GM18867 (cell line): ENCODE results near the gene SLC35F1.

Experiments used
- ATAC-seq: cut with Tn5 transposase; IDR thresholded peaks from one replicate; pipeline ENCODE4 v1.9.1; 2021; ENCODE audit warnings: mild to moderate bottlenecking, moderate library complexity; ENCODE audit not compliant: unreplicated experiment

SLC35F1 gene

DNA sequence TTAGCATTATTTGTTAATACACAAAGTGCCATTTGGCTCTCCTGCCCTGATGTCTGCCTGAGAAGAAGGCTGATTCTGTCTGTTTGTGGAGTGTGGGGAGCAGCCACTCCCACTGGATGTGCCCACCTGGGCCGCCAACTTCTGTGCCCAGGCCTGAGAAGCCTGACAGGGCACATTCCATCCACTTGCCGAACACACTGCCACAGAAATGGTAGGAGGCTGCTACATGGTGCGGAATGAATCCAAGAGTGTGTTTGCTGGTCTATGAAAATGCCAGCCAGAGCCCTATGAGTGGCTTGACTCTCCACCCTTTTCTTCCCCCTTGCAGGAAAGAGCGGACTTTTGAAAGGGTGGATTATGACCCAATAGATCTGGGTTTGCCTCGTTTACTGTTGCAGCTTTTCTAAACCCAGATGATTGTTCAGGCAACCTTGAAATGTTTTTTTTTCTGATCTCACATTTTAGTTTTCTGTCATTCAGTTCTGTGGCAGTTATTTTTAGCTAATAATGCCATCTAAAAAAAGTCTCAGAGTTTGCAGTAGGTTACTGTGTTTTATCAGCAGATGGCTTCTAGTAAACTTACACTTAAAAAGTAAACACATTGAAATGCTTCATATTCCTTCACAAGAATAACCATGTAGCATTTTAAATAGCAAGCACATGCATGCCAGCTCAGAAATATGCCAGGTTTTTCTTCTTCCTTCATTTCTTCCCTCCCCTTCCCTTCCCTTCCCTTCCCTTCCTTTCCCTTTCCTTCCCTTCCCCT, 196.5 kb downstream of the SLC35F1 start:
- no peak for ATAC-seq

DNA sequence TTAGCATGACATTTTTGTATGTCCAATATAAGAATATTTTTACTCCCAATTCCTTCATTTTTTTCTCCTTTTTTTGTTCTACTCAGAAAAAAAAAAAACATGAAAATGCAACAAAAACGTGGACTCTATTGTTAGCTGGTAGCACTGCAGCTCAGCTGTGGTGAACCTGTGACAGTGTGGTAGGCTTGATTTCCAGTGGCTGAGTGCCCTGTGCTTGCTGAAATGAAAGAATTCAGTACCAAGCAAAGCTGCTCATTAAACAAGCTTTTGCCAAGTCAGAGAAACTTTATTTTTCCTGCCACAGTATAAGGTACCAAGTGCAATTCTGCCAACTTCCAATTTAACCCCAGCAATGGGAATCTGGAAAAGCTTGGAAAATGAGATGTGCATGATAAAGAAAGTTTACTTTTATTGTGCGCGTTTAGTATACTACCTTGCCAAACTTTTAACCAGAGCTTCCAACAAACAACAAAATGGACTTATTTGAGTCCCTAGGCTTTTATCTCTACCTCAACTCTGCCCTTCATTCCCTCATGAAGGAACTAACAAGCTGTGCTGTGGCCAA, 215.2 kb downstream of the SLC35F1 start:
- no peak for ATAC-seq

DNA sequence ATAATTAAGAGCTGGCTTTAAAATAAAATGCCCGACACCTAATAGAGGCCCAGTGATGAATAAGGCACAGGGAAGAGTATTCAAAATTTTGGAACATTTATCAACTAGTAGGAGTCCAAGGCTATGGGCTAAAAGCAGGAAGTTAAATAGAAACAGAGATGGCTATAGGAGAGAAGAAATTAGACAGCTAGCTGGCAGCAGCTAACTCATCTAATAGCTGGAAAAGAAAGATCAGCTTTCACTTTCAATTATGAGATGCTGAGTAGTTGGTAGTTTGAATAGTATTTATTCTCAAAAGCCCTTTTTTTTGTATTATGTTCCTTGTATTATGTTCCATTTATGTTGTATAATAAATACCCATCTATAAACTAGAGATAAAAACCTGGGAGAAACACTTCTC, 215.7 kb downstream of the SLC35F1 start:
- ATAC-seq: peak; percentile 65

DNA sequence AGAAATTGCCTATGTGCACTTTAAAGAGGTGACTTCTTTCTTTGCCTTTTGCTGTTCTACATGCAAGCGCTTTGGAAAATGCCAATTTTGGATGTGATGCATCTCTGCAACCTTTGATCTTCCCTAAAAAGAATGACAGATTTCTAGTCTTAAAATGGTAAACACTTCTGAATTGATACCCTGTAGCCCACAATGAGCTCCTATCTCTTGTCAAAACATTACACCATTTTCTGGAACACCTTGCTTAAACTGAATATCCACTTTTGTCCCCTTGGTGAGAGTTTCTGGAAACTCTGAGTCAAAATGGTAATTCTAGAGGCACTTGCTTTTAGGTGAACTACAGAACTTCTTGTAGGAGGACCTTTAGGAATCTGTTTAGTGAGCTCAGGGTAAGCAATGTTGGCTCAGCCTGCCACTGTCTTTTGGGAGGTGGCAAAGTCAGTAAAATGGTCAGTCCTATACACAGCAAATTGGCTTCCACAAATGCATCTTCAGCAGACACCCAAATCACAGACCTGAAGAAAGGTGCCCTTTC, 216.5 kb downstream of the SLC35F1 start:
- ATAC-seq: no peak

DNA sequence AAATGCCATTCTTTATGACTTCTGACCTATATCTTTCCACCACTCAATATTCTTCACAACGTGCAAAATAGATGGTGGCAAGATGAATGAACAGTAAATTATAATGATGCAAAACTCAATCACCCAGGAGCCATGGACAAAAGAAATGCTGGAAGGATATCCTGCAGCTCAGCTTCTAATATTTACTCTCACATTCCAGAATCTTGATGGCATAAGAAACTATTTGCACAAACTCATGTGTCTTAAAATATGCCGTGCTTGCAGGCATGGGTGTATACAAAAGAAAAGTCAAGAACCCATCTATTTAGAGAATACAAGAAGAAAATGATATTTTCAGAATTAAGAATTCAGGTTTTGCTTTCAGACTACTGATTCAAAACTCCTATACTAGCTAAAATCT, 217.8 kb downstream of the SLC35F1 start:
- no peak for ATAC-seq

DNA sequence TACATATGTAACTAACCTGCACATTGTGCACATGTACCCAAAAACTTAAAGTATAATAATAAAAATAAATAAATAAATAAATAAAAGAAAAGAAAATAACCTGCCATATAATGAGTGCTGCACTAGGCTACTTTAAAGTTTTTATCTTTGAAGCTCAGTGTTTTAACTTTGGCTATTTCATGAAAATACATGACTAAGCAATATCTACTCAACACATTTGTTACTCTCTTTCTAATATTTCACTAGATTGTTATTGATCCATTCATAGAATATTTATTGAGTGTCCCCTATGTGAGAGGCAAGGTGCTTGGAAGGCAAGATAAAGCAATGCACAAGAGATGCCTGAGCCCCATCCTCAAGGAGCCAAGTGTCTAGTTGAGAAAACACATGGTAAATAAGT, 221.7 kb downstream of the SLC35F1 start:
- no peak for ATAC-seq

DNA sequence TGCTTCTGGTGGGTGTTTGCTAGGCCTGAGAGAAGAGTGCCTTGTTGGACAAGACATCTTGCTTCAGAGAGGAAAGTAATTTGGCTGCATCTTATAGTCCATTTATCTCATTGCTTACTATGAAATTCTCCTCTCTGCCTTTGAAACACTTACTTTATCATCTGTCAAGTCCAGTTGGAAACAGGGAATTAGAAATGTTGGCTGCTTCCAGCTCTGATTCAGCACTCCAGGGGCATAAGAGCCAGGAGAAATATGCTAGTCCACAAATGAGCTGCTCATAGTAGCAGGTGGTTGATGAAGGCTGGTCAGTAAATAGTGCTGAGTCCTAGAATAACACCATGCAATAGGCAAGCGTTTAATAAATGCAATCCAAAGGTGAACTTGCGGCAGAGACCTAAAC, 227.1 kb downstream of the SLC35F1 start:
- ATAC-seq: no peak

DNA sequence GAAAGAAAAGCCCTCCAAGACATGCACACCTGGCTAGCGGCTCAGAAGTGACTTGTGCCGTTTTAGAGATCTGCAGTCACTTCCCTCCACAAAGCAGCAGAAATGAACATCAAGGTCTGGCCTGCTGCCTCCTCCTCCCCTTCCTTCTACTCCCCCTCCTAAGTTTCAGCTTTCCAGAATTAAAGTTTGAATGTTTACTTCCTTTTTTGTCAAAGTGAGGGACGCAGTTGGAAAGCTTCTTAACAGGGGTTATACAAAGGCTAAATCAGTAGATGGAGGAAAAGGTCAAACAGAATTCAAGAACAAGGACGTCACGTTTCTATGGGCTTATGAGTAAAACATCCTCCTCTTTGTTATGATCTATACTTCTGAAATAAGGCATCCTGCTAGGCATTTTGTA, 227.7 kb downstream of the SLC35F1 start:
- no peak for ATAC-seq

DNA sequence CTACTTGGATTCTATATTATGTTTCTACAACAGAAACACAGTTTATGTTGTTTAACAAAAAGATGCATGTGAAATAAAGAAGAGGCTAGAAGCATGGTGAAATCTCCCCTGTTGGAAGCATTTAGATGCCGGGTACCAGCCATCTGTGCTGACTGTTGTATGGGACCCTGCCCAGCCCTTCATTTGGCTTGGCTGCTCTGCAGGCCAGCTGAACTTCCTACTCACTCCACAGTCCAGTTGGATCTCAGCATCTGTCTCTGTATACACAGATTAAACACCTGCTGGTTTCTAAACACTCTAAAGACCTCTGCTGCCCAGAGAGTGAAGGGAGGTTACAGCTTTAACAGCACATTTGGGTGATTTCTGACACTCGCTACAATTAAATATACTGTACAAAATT, 228.3 kb downstream of the SLC35F1 start:
- ATAC-seq: no peak

DNA sequence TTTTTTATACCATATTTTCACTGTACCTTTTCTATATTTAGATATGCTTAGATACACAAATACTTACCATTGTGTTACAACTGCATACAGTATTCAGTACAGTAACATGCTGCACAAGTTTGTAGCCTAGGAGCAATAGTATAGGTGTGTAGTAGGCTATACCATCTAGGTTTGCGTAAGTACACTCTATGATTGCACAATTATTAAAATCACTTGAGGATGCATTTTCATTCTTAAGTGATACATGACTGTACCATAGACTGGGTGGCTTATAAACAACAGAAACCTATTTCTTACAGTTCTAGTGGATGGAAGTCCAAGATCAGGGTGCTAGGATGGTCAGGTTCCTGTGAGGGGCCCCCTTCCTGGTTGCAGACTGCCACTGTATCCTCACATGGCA, 234.1 kb downstream of the SLC35F1 start:
- ATAC-seq: no peak

DNA sequence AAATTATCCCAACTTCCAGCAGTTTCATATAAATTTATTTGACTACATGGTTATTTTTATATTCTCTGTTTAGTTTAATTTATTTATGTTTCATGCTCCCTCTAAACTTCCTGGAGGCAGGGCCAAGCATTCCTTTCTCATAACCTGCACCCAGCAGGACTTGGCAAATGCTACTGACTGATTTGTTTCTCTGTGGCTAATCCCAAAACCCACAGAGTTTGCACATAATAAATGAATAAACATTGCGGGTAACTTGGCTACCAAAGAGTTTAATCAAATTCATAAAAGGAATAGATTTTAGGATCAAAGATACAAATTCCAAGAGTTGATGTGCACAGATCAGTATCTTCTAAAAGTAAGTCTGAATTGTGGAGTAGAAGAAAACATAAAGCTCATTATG, 239.5 kb downstream of the SLC35F1 start:
- ATAC-seq: no peak

DNA sequence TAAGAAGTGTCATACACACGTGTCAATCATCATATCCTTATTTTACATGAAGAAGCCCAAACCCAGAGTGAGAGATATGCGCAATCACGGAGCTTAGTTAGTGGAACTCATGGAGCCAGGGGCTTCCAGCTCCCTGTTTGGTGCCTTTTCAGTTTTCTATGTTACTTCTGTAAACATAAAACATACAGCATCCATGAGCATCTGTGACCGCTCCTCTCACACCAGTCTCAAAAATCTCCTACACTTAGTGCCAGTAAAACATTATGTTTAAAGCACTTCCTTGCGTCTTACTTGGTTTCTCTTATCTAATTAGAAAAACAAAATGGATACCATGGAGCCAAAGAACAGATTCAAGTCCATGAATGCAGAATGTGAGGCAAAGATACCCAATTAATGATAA, 240.4 kb downstream of the SLC35F1 start:
- no peak for ATAC-seq

DNA sequence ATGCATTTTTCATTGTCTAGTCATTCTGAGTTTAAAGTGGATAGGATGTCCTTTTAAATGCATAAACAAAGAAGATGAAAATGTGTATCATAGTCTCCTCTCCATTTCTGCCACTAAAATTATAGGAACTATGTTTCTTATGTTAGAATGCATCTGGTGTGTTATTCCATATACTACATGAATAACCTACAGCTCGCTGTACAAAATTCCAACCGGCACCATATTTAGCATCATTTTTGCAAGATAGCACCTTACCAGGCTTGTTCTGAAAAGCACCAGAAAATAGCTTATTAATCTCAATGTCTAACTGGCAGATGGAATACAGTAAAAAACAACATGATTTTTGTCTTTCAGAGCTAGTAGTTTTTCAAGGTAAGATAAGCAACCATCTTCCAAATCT, 241.5 kb downstream of the SLC35F1 start:
- ATAC-seq: no peak

DNA sequence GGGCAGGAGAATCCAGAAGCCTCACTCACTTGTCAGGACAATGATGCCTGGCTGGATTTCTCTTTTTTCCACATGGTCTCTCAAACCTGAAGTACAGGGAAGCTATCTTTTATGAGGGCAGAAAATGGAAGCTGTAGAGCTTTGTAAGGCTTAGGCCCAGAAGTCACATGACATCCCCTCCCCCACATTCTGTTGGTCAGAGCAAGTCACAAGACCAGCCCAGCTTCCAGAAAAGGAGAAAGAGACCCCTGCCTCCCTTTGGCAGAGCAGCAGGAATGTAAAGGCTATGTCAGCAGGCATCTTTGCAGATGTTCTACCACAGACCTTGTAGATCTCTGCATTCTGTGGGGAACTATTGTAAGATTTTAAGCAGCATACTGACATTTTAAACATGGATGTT, 245.5 kb downstream of the SLC35F1 start:
- no peak for ATAC-seq

DNA sequence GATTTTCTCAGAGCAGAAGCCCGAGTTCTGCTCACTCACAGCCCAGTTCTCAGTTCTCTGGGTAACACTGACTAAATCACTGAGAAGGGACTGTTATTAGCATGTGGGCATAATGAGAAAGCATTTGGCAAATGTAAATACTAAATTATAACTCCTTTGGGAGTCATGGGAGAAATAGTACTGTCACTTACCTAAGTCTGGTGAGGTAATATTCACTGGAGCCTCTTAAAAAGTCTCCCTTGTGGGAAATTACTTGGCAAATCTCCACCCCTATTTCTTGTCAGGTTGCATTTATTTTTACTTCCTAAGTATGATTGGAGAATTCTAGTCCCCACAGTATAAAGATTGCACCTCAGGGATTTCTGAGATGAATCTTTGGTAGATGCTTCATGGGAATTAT, 254.3 kb downstream of the SLC35F1 start:
- no peak for ATAC-seq

DNA sequence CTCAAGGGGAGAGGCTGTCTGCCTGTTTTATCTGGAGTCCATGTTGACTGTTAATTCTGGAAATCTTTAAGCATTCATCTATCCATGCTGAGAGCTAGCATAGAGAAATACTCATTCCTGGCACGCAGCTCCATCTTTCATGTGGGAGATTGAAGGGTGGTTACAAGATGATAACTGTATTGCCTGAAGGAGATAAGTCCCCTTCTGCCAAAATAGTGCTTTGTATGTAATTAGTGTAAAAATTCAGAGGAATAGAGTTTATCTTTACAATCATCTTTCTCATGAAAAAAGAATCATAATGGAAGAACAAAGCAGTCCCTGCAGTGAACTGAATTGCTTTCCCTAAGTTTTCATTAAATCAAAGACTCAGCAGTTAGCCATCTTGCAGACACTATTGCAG, 256.5 kb downstream of the SLC35F1 start:
- no peak for ATAC-seq

DNA sequence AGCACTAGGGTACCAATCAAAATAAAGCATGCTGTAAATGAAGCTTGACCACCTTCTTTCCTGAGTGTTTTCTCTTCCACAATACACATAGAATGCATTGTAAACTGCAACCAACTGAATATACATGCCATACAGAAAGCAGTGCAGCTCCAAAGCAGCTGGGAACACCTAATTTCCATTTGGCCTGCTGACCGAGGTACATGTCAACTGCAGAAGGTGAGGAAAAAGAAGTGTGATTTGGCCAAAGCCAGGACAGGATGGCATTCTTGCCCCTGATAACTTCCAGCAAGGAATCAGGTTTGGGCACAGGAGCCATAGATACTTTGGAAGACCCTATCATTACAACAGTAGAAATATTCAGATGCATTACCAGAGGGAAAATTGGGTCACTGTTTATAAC, 258.4 kb downstream of the SLC35F1 start:
- ATAC-seq: no peak

DNA sequence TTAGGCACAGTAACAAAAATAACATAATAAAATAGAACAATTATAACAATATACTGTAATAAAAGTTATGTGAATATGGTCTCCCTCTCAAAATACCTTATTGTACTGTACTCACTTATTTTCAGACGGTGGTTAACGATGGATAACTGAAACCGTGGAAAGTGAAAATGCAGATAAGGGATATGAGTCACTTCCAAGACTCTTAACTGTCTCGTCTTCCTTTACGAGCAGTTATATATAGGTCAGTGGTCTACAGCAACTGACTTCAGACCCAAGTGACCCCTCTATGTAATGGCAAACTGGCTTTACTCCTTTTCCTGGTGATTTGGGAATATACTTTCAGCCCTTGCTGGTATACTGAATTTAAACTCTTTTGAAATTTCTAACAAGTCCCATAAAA, 261.4 kb downstream of the SLC35F1 start:
- ATAC-seq: no peak

DNA sequence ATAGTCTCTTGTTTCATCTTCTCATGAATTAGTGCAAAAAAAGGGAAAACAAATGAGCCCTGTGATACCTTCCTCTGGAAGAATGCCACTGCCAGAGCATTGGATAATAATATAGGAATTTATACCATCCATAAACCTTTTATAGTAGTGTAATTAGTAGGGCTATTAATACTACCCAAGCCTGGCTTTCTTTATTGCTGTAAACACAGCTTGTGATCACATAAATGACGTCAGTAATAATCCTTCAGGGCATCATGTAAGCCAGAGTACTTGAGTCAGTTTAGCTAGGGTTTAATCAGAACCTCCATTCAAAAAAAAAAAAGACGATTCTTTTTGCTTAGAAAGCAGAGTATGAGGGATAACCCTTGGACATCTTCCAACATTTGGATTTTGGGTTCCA, 264.8 kb downstream of the SLC35F1 start:
- ATAC-seq: no peak

DNA sequence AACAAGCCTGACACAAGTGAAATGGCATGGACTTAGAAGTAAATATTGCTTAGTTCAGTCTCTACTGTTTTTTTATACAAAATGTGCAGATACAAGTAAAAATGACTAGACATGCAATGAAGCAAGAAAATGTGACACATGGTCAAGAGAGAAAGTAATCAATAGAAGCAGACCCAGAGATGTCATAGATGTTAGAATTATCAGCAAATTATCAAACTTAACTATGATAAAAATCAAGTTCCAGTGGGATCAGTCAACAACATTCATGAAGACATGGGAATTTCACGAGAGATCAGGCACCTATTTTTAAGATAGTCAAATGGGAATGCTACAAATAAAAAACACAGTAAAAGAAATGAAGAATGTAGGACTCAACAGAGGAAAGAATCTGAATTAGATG, 267.0 kb downstream of the SLC35F1 start:
- no peak for ATAC-seq

DNA sequence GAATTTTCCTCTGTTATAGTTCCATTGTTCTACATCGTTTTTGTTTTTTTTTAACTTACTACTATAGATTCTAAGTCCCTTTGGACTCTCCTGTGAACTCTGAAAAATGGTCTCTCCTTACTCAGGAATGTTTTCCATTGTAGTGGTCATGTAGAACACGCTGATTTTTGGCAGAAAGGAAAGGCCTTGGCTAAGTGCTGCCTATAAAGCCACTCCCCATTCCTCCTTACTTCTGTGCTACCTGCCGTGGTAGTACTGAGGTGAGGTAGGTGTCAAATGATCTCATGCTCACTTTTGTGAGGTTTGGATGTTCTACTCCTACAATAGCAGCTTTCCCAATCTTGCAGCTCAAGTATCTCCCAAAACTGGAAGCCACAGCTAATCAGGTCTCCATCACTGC, 270.7 kb downstream of the SLC35F1 start:
- ATAC-seq: no peak

DNA sequence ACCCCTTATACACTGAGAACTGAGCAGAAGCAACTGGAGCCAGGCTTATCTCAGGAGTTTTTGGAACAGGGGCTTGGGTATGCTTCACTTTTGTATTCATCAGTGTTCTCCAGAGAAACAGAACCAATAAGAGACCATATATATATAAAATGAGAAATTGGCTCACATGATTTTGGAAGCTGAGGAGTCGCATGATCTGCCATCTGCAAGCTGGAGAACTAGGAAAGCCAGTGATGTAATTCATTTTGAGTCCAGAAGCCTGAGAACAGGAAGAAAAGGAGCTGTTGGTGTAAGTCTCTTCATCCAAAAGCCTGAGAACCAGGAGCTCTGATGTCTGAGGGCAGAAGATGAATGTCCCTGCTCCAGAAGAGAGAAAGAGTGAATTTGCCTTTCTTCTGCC, 272.0 kb downstream of the SLC35F1 start:
- ATAC-seq: no peak
